ENCODE measurements around the gene ZRSR2. TPM values are rescaled to one million over a fixed set of nuclear protein-coding genes. Genes with fewer than 3 reads are reported as not detected.

Gene ZRSR2
- total and polyA plus RNA-seq, 2 of the 13 experiments (the other 11 are each of a cell fraction or from before 2014, with no cell fraction given) = 3.6 to 4.9 TPM

GRCh38 chrX:15816438-15816809 lies 26.1 kb downstream of the ZRSR2 start:
- Histone ChIP-seq H3K4me3 (replicated peaks in 1 of 3; ENCODE audit: insufficient read depth in 1 of 3, low read depth in 2 of 3, low read length in 3 of 3) (no peak overlapping the region), H3K36me3 (replicated peaks in 1 of 2; ENCODE audit: control insufficient read depth in 1 of 2, insufficient read depth in 2 of 2, low read length in 2 of 2) (peaks cover 2 to 10% of the 10 kb centered on the region in 2 experiments; a peak in 2 of 5 replicates), H3K79me2 (ENCODE audit: insufficient read depth, low read length) (no peaks in the 10 kb centered on the region), H3K9me3 (ENCODE audit: low read length) (no peaks in the 10 kb centered on the region), H3K27me3 (ENCODE audit: control insufficient read depth in 1 of 2, insufficient read depth in 2 of 2, low read length in 2 of 2) (no peaks in the 10 kb centered on the region), H2AFZ (ENCODE audit: low read length) (no peak overlapping the region), H3K4me2 (ENCODE audit: low read depth, low read length) (no peak overlapping the region), H3K9ac (ENCODE audit: insufficient read depth, low read depth, low read length) (no peak overlapping the region), H3K27ac (ENCODE audit: extremely low read length, insufficient read depth, low read length) (no peak overlapping the region), H3K4me1 (ENCODE audit: insufficient read depth, low read length) (no peaks in the 10 kb centered on the region), H4K20me1 (ENCODE audit: insufficient read depth, low read length) (no peaks in the 10 kb centered on the region)
- intact Hi-C loops (cut with micrococcal nuclease; ENCODE audit: unreplicated experiment) = no loop called here
- CTCF ChIA-PET (ENCODE audit: low intra/inter-chr PET ratio, low total read pairs) = no interaction called here
- no peak for ATAC-seq
- in situ Hi-C loops (cut with HindIII; ENCODE audit: extremely low pct_ligation_motif_present, low pct_unique_long_range_greater_than_20kb) = no loop called here
- DNase-seq (ENCODE audit: low spot score) = no peak
- BruUV-seq (replicated peaks) = no TSS peak
- 75% methylated on average over 1 of the region's 1 CpG for WGBS (ENCODE audit: low lambda C conversion rate)
- TF ChIP-seq ESRRA (CRISPR knock-in tag; IDR thresholded peaks at IDR 0.05; ENCODE audit: low read depth) (no peak), NR1H2 (CRISPR knock-in tag; IDR thresholded peaks at IDR 0.05; ENCODE audit: borderline replicate concordance, low read depth) (no peak), FOSL1 (CRISPR knock-in tag; IDR thresholded peaks at IDR 0.05; ENCODE audit: borderline replicate concordance) (no peak), MAFG (CRISPR knock-in tag; IDR thresholded peaks at IDR 0.05) (no peak), ZNF33B (CRISPR knock-in tag; IDR thresholded peaks at IDR 0.05) (no peak), ZNF740 (CRISPR knock-in tag; IDR thresholded peaks at IDR 0.05) (no peak), SMC3 (IDR thresholded peaks at IDR 0.05; ENCODE audit: low read length) (no peak), ZNF83 (CRISPR knock-in tag; IDR thresholded peaks at IDR 0.05; ENCODE audit: borderline replicate concordance) (no peak), CEBPB (IDR thresholded peaks at IDR 0.05; ENCODE audit: borderline replicate concordance, low read depth, low read length) (no peak)
- POLR2A ChIA-PET = no interaction called here
- no peak for FAIRE-seq

- DNase-seq (ENCODE audit: low spot score) (no peak), FAIRE-seq (no peak), ATAC-seq (no peak)
- no TSS peak for BruUV-seq (replicated peaks)
- Histone ChIP-seq H3K9ac (ENCODE audit: insufficient read depth, low read depth, low read length) (no peak overlapping the region), H3K27ac (ENCODE audit: extremely low read length, insufficient read depth, low read length) (no peak overlapping the region), H3K4me2 (ENCODE audit: low read depth, low read length) (no peak overlapping the region), H3K4me3 (replicated peaks in 1 of 3; ENCODE audit: insufficient read depth in 1 of 3, low read depth in 2 of 3, low read length in 3 of 3) (no peak overlapping the region), H2AFZ (ENCODE audit: low read length) (no peak overlapping the region), H3K4me1 (ENCODE audit: insufficient read depth, low read length) (no peaks in the 10 kb centered on the region), H3K79me2 (ENCODE audit: insufficient read depth, low read length) (no peaks in the 10 kb centered on the region), H4K20me1 (ENCODE audit: insufficient read depth, low read length) (no peaks in the 10 kb centered on the region), H3K27me3 (ENCODE audit: control insufficient read depth in 1 of 2, insufficient read depth in 2 of 2, low read length in 2 of 2) (no peaks in the 10 kb centered on the region), H3K36me3 (replicated peaks in 1 of 2; ENCODE audit: control insufficient read depth in 1 of 2, insufficient read depth in 2 of 2, low read length in 2 of 2) (peaks cover 2 to 10% of the 10 kb centered on the region in 2 experiments; a peak in 2 of 5 replicates), H3K9me3 (ENCODE audit: low read length) (no peaks in the 10 kb centered on the region)
- ChIA-PET POLR2A (no interaction called here), CTCF (ENCODE audit: low intra/inter-chr PET ratio, low total read pairs) (no interaction called here)
- intact Hi-C loops (cut with micrococcal nuclease; ENCODE audit: unreplicated experiment) = no loop called here
- WGBS (ENCODE audit: low lambda C conversion rate) = 90% methylated on average over 4 of the region's 4 CpGs
- in situ Hi-C loops (cut with HindIII; ENCODE audit: extremely low pct_ligation_motif_present, low pct_unique_long_range_greater_than_20kb) = no loop called here
- no peak for TF ChIP-seq CERS6 (CRISPR knock-in tag; IDR thresholded peaks at IDR 0.05)
- TF ChIP-seq ZHX1 (CRISPR knock-in tag; IDR thresholded peaks at IDR 0.05; ENCODE audit: low read depth) = no peak
- TF ChIP-seq MYNN (CRISPR knock-in tag; IDR thresholded peaks at IDR 0.05; ENCODE audit: low read depth) = no peak
- TF ChIP-seq SNAPC2 (CRISPR knock-in tag; IDR thresholded peaks at IDR 0.05) = no peak
- TF ChIP-seq MZF1 (CRISPR knock-in tag; IDR thresholded peaks at IDR 0.05; ENCODE audit: borderline replicate concordance) = no peak
- no peak for TF ChIP-seq ATF5 (CRISPR knock-in tag; IDR thresholded peaks at IDR 0.05; ENCODE audit: low read depth)
- TF ChIP-seq SP140L (CRISPR knock-in tag; IDR thresholded peaks at IDR 0.05; ENCODE audit: borderline replicate concordance) = no peak
Observed at GRCh38 chrX:15816886-15817285, 26.6 kb downstream of the ZRSR2 start.

Data from HepG2 (cell line).